Measurements from ENCODE around the gene SSH2. TPM values are rescaled to one million over a fixed set of nuclear protein-coding genes. Genes with fewer than 3 reads are reported as not detected.

SSH2 gene
- total RNA-seq, 1 donor = 77.5 TPM

GRCh38 chr17:29620271-29620670 lies 309.8 kb downstream of the SSH2 start:
- Histone ChIP-seq H3K9me3 (ENCODE audit: low read depth, low read length) (no peaks in the 10 kb centered on the region), H3K4me1 (ENCODE audit: insufficient read depth, low read length) (peaks cover 49% of the 10 kb centered on the region), H3K27me3 (ENCODE audit: insufficient read depth, low read length) (peaks cover 10% of the 10 kb centered on the region), H3K4me3 (ENCODE audit: low read length) (no peak overlapping the region)

GRCh38 chr17:29619251-29619650 lies 310.8 kb downstream of the SSH2 start:
- peaks cover 10% of the 10 kb centered on the region for H3K27me3 ChIP-seq (ENCODE audit: insufficient read depth, low read length)
- H3K4me1 ChIP-seq (ENCODE audit: insufficient read depth, low read length) = peaks cover 60% of the 10 kb centered on the region
- no peak overlapping the region for H3K4me3 ChIP-seq (ENCODE audit: low read length)
- no peaks in the 10 kb centered on the region for H3K9me3 ChIP-seq (ENCODE audit: low read depth, low read length)

- Histone ChIP-seq H3K27me3 (ENCODE audit: insufficient read depth, low read length) (peaks cover 10% of the 10 kb centered on the region), H3K4me1 (ENCODE audit: insufficient read depth, low read length) (peaks cover 67% of the 10 kb centered on the region), H3K4me3 (ENCODE audit: low read length) (no peak overlapping the region), H3K9me3 (ENCODE audit: low read depth, low read length) (no peaks in the 10 kb centered on the region)
These were observed 311.6 kb downstream of the SSH2 start for GRCh38 chr17:29618272-29619065.

GRCh38 chr17:29617481-29618271 lies 312.4 kb downstream of the SSH2 start:
- Histone ChIP-seq H3K4me1 (ENCODE audit: insufficient read depth, low read length) (peaks cover 68% of the 10 kb centered on the region), H3K9me3 (ENCODE audit: low read depth, low read length) (no peaks in the 10 kb centered on the region), H3K27me3 (ENCODE audit: insufficient read depth, low read length) (peaks cover 12% of the 10 kb centered on the region)

GRCh38 chr17:29617125-29617480 lies 312.9 kb downstream of the SSH2 start:
- H3K4me1 ChIP-seq (ENCODE audit: insufficient read depth, low read length) = peaks cover 64% of the 10 kb centered on the region
- H3K27me3 ChIP-seq (ENCODE audit: insufficient read depth, low read length) = peaks cover 12% of the 10 kb centered on the region
- peak overlapping the region; percentile 42 for H3K4me3 ChIP-seq (ENCODE audit: low read length)
- H3K9me3 ChIP-seq (ENCODE audit: low read depth, low read length) = no peaks in the 10 kb centered on the region

More at GRCh38 chr17:29617481-29618271, 312.4 kb downstream of the SSH2 start:
- peak overlapping the region; percentile 42 for H3K4me3 ChIP-seq (ENCODE audit: low read length)

- peak overlapping the region; percentile 28 for H3K4me3 ChIP-seq (ENCODE audit: low read length)
- H3K27me3 ChIP-seq (ENCODE audit: insufficient read depth, low read length) = peaks cover 12% of the 10 kb centered on the region
- H3K9me3 ChIP-seq (ENCODE audit: low read depth, low read length) = no peaks in the 10 kb centered on the region
- peaks cover 58% of the 10 kb centered on the region for H3K4me1 ChIP-seq (ENCODE audit: insufficient read depth, low read length)
These were observed 313.6 kb downstream of the SSH2 start for GRCh38 chr17:29616300-29617048.

GRCh38 chr17:29615492-29616299 lies 314.3 kb downstream of the SSH2 start:
- Histone ChIP-seq H3K27me3 (ENCODE audit: insufficient read depth, low read length) (peaks cover 12% of the 10 kb centered on the region), H3K4me1 (ENCODE audit: insufficient read depth, low read length) (peaks cover 58% of the 10 kb centered on the region), H3K9me3 (ENCODE audit: low read depth, low read length) (no peaks in the 10 kb centered on the region), H3K4me3 (ENCODE audit: low read length) (peak overlapping the region; percentile 28)

- Histone ChIP-seq H3K27me3 (ENCODE audit: insufficient read depth, low read length) (peaks cover 12% of the 10 kb centered on the region), H3K4me3 (ENCODE audit: low read length) (peak overlapping the region; percentile 28)
These were observed 315.0 kb downstream of the SSH2 start for GRCh38 chr17:29615048-29615385.

GRCh38 chr17:29614349-29615047 lies 315.5 kb downstream of the SSH2 start:
- Histone ChIP-seq H3K4me1 (ENCODE audit: insufficient read depth, low read length) (peaks cover 58% of the 10 kb centered on the region), H3K27me3 (ENCODE audit: insufficient read depth, low read length) (peaks cover 12% of the 10 kb centered on the region), H3K4me3 (ENCODE audit: low read length) (no peak overlapping the region), H3K9me3 (ENCODE audit: low read depth, low read length) (no peaks in the 10 kb centered on the region)

More at GRCh38 chr17:29615048-29615385, 315.0 kb downstream of the SSH2 start:
- no peaks in the 10 kb centered on the region for H3K9me3 ChIP-seq (ENCODE audit: low read depth, low read length)
- H3K4me1 ChIP-seq (ENCODE audit: insufficient read depth, low read length) = peaks cover 58% of the 10 kb centered on the region

- H3K4me1 ChIP-seq (ENCODE audit: insufficient read depth, low read length) = peaks cover 58% of the 10 kb centered on the region
- no peaks in the 10 kb centered on the region for H3K9me3 ChIP-seq (ENCODE audit: low read depth, low read length)
- no peak overlapping the region for H3K4me3 ChIP-seq (ENCODE audit: low read length)
- peaks cover 12% of the 10 kb centered on the region for H3K27me3 ChIP-seq (ENCODE audit: insufficient read depth, low read length)
These were observed 316.2 kb downstream of the SSH2 start for GRCh38 chr17:29613856-29614255.

- no peaks in the 10 kb centered on the region for H3K9me3 ChIP-seq (ENCODE audit: low read depth, low read length)
- H3K4me3 ChIP-seq (ENCODE audit: low read length) = no peak overlapping the region
- peaks cover 57% of the 10 kb centered on the region for H3K4me1 ChIP-seq (ENCODE audit: insufficient read depth, low read length)
These were observed 316.6 kb downstream of the SSH2 start for GRCh38 chr17:29613352-29613837.

GRCh38 chr17:29612404-29613280 lies 317.4 kb downstream of the SSH2 start:
- H3K9me3 ChIP-seq (ENCODE audit: low read depth, low read length) = no peaks in the 10 kb centered on the region
- H3K4me1 ChIP-seq (ENCODE audit: insufficient read depth, low read length) = peaks cover 50% of the 10 kb centered on the region
- H3K27me3 ChIP-seq (ENCODE audit: insufficient read depth, low read length) = peaks cover 12% of the 10 kb centered on the region
- no peak overlapping the region for H3K4me3 ChIP-seq (ENCODE audit: low read length)

More at GRCh38 chr17:29613352-29613837, 316.6 kb downstream of the SSH2 start:
- H3K27me3 ChIP-seq (ENCODE audit: insufficient read depth, low read length) = peaks cover 12% of the 10 kb centered on the region

GRCh38 chr17:29612094-29612403 lies 318.0 kb downstream of the SSH2 start:
- no peak overlapping the region for H3K4me3 ChIP-seq (ENCODE audit: low read length)
- peaks cover 12% of the 10 kb centered on the region for H3K27me3 ChIP-seq (ENCODE audit: insufficient read depth, low read length)
- H3K9me3 ChIP-seq (ENCODE audit: low read depth, low read length) = no peaks in the 10 kb centered on the region
- H3K4me1 ChIP-seq (ENCODE audit: insufficient read depth, low read length) = peaks cover 44% of the 10 kb centered on the region
